Central memory CD8-positive, alpha-beta T cell (primary cell): Measurements from ENCODE around the gene FOXR1.
A peak's percentile ranks its signal among the peaks of the same experiment; 100 is the strongest.
"Not testable (repeated sequence)": the region's sequence is repeated elsewhere in the genome, so short reads cannot be mapped to it uniquely, and the experiment has no call there.

Experiments used
- ATAC-seq: fragments of 150-1000 bp; cut with Tn5 transposase; replicated peaks from 2 replicates; pipeline ENCODE4 v1.10.0; 2022; ENCODE audit warnings: mild to moderate bottlenecking, moderate FRiP score, moderate number of reproducible peaks; ENCODE audit not compliant: poor library complexity, severe bottlenecking; ENCODE audit errors: extremely low read depth
- DNase-seq, 2 donors: peaks; one replicate each; pipeline ENCODE4 v3.0.0; 2021; ENCODE audit warnings: low spot score in 2 of 2
- H3K27ac Mint-ChIP-seq: one replicate; pipeline ENCODE4 v1.8.0; 2022; ENCODE audit warnings: low read depth, mild to moderate bottlenecking, moderate library complexity, mixed read lengths
- H3K27me3 Mint-ChIP-seq: one replicate; pipeline ENCODE4 v1.8.0; 2022; ENCODE audit warnings: mixed read lengths
- H3K36me3 Mint-ChIP-seq: one replicate; pipeline ENCODE4 v1.8.0; 2022; ENCODE audit warnings: mild to moderate bottlenecking, moderate library complexity, mixed read lengths; ENCODE audit not compliant: insufficient read depth
- H3K4me1 Mint-ChIP-seq: one replicate; pipeline ENCODE4 v1.8.0; 2022; ENCODE audit warnings: mixed read lengths
- H3K4me3 Mint-ChIP-seq: one replicate; pipeline ENCODE4 v1.8.0; 2022; ENCODE audit warnings: mild to moderate bottlenecking, moderate library complexity, mixed read lengths
- H3K9me3 Mint-ChIP-seq: one replicate; pipeline ENCODE4 v1.8.0; 2022; ENCODE audit warnings: mixed read lengths

The FOXR1 gene

DNA sequence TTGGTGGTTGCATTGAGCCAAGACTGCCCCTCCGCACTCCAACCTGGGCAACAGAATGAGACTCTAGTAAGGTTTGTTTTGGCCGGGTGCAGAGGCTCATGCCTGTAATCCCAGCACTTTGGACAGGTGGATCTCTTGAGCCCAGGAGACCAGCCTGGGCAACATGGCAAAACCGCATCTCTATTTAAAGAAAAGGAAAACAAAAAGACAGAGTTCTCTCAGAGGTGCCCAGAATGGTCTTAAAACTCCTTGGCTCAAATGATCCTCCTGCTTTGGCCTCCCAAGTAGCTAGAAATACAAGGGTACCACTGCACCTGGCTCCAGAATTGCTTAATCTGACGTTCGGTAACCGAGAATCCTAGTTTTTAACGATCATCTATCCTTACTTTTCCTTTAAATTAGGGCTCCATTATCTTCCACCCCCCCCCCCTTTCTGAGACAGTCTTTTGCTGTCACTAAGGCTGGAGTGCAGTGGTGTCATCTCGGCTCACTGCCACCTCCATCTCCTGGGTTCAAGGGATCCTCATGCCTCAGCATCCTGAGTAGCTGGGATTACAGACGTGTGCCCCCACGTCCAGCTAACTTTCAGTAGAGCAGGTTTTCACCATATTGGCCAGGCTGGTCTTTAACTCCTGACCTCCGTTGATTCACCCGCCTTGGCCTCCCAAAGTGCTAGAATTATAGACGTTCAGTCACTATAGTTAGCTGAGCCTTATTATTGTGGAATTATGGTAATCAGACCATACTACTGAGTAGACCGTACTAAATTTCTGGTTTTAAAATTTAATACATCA is 44.9 kb downstream of the FOXR1 start:
- no peak for ATAC-seq

DNA sequence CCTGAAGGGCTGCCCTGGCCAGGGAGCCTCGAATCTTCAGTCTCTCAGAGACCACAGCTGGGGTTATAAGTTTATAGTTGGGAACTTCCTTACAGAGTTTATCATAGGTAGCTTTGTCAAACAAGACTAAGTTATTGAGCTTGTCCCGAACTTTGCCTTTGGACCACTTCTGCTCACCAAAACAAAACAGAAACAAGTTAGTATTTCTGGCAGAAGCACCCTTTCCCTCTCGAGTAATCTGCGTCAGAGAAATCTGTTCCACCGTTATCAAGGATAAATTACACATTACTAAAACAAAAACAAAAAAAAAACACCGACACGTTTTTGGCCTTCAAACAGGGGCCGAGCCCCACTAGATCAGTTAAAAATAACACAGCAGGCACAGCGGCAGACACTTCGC is 45.8 kb downstream of the FOXR1 start:
- H3K4me1 Mint-ChIP-seq = peaks cover 41% of the 10 kb centered on the region

More for the DNA sequence above, 44.9 kb downstream of the FOXR1 start:
- DNase-seq = no peak
- Mint-ChIP-seq H3K4me3 (peak overlapping the region; percentile 32), H3K36me3 (peaks cover 63% of the 10 kb centered on the region), H3K27ac (peak overlapping the region; percentile 99), H3K4me1 (peaks cover 41% of the 10 kb centered on the region), H3K27me3 (no peaks in the 10 kb centered on the region), H3K9me3 (no peaks in the 10 kb centered on the region)

DNA sequence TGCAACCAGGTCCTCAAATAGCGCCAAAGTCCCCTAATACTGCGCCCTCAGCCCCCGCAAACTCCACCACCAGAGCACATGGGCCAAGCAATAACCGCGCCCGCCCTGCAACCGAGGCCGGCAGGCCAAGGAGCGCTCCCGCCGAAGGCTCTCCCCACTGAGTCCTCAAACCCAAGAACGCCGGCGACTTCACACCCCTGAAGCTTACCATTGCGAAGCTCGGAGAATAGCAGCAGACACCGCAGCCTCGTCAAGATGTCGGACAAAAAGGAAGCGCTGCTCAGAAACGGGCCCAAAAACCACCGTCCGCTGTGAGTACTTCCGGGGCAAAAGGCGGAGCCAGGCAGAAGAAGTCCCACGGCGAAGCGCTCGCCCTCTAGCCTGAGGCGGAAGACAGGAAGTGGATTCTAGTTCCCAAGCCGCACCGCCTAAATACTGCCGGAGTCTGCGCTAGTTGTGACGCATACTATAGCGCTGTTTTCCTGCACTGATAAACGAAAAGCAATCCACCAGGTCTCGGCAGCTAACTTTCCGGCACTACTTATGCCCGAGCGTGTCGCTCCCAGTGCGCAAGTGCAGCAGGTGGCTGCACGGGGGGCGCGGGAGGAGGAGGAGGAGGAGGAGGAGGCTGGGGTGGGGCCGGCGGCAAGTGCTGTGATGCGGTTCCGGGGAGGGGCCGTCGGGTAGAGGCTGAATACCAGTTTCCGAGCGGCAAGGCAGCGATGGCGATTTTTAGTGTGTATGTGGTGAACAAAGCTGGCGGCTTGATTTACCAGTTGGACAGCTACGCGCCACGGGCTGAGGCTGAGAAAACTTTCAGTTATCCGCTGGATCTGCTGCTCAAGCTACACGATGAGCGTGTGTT is 46.7 kb downstream of the FOXR1 start, which contains the start of the genes RPS25 and TRAPPC4:
Gene RPS25, minus strand, starts transcription at position 270 of the 865 bp plus-strand sequence. Its CDS starts 59 bp downstream, at position 211.
Gene TRAPPC4, plus strand, starts transcription at position 693 of the 865 bp plus-strand sequence. Its CDS starts 30 bp downstream, at position 723.
- no peaks in the 10 kb centered on the region for H3K27me3 Mint-ChIP-seq
- H3K9me3 Mint-ChIP-seq = no peaks in the 10 kb centered on the region
- H3K4me1 Mint-ChIP-seq = peaks cover 44% of the 10 kb centered on the region
- H3K36me3 Mint-ChIP-seq = peaks cover 75% of the 10 kb centered on the region
- peak within 1 kb of the TSS; percentile 98 for H3K4me3 Mint-ChIP-seq
- peak; percentile 85 for ATAC-seq
- DNase-seq = peak; percentile 92 to 93
- H3K27ac Mint-ChIP-seq = peak within 1 kb of the TSS; percentile 99

More for the DNA sequence above, 45.8 kb downstream of the FOXR1 start:
- not testable (repeated sequence) for DNase-seq, ATAC-seq, H3K27me3 Mint-ChIP-seq, H3K9me3 Mint-ChIP-seq
- Mint-ChIP-seq H3K4me3 (peak overlapping the region; percentile 98), H3K36me3 (peaks cover 70% of the 10 kb centered on the region), H3K27ac (peak overlapping the region; percentile 99)

DNA sequence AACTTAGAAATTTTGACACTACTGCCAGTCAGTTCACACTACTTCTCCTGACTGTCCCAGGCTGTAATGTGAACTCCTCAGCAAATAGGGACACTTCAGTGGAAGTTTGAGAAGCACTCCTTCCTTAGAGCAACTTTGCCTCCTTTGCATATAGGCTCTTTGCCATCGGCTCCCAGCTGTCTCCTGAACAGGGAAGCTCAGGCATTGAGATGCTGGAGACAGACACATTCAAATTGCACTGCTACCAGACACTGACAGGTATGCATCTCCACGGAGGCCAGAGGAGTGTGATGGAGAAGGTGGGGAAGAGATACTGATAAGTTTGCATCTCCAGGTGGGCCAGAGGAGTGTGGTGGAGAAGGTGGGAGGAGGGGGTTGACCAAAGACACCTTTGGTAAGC is 48.4 kb downstream of the FOXR1 start:
- peaks cover 55% of the 10 kb centered on the region for H3K4me1 Mint-ChIP-seq
- H3K4me3 Mint-ChIP-seq = peak overlapping the region; percentile 98
- no peaks in the 10 kb centered on the region for H3K27me3 Mint-ChIP-seq
- no peaks in the 10 kb centered on the region for H3K9me3 Mint-ChIP-seq
- no peak for DNase-seq
- ATAC-seq = no peak
- H3K27ac Mint-ChIP-seq = peak overlapping the region; percentile 99
- H3K36me3 Mint-ChIP-seq = peaks cover 66% of the 10 kb centered on the region

DNA sequence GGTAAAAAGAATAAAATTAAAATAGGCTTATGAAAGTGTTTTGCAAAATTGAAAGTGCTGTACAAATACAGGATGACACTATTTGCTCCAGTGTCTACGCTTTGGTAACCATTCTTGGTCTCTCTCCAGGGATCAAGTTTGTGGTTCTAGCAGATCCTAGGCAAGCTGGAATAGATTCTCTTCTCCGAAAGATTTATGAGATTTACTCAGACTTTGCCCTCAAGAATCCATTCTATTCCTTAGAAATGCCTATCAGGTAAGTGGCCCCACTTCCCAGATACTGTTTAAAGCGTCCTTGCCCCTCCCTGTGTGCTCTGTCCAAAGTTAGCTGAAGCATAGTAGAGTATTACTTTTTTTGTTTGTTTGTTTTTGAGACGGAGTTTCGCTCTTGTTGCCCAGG is 50.1 kb downstream of the FOXR1 start:
- H3K4me3 Mint-ChIP-seq = no peak overlapping the region
- no peak for ATAC-seq
- H3K36me3 Mint-ChIP-seq = peaks cover 60% of the 10 kb centered on the region
- no peaks in the 10 kb centered on the region for H3K9me3 Mint-ChIP-seq
- peaks cover 41% of the 10 kb centered on the region for H3K4me1 Mint-ChIP-seq
- H3K27ac Mint-ChIP-seq = no peak overlapping the region
- no peak for DNase-seq
- H3K27me3 Mint-ChIP-seq = no peaks in the 10 kb centered on the region

DNA sequence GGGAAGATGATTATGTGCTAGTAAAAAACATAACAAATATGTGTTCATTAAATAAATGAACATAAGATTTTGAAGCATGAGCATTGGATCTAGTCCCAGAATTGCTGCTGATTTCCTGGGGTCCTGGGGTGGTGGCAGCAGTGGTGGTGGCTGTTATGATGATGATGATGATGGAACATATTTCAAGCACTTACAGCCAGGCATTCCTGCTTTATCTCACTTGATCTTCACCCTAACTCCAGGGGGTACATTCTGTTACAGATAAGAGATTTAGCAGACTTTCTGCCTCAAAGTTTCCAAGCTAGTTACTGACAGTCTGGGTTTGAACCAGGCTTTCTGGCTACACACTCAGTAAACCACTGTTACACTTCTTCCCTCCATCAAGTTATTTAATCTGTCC is 52.2 kb downstream of the FOXR1 start:
- Mint-ChIP-seq H3K27ac (peak overlapping the region; percentile 6), H3K9me3 (no peaks in the 10 kb centered on the region), H3K4me3 (no peak overlapping the region), H3K27me3 (no peaks in the 10 kb centered on the region), H3K4me1 (peaks cover 28% of the 10 kb centered on the region), H3K36me3 (peaks cover 42% of the 10 kb centered on the region)
- no peak for ATAC-seq
- no peak for DNase-seq

DNA sequence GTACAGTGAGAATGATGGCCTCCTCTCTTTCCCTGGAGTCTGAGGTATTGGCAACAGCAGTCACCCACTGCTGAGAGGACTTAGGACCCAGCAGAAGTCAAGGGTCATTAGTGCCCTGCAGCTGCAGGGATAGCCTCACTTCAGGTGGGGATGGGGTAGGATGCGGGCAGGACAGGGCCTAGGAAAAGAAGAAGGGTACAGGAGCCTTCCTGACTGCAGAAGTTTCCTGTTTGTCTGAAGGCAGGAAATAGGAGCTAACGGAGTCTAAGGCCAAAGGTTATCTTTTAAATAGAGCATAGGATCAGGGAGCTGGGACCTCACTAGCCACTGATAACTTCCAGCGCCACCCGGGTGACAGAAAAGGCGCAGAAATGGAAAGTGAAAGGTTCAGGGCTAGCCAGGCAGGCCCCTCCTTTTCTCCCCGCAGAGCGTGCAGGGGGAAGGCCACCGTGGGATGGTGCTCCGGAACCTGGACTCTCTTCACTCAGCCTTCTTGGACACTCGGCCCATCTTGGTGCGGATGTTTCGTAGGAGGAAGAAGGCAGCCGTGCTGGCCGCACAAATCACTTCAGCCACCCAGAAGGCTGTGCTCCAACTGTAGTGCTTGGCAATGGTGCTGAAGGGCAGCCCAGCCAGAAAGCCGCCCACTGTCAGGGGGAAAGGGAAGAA is 53.0 kb downstream of the FOXR1 start:
- H3K27me3 Mint-ChIP-seq = no peaks in the 10 kb centered on the region
- H3K4me1 Mint-ChIP-seq = peaks cover 31% of the 10 kb centered on the region
- ATAC-seq (no peak), DNase-seq (no peak)
- H3K4me3 Mint-ChIP-seq = peak overlapping the region; percentile 29
- peak overlapping the region; percentile 35 for H3K27ac Mint-ChIP-seq
- H3K9me3 Mint-ChIP-seq = no peaks in the 10 kb centered on the region
- H3K36me3 Mint-ChIP-seq = peaks cover 41% of the 10 kb centered on the region

DNA sequence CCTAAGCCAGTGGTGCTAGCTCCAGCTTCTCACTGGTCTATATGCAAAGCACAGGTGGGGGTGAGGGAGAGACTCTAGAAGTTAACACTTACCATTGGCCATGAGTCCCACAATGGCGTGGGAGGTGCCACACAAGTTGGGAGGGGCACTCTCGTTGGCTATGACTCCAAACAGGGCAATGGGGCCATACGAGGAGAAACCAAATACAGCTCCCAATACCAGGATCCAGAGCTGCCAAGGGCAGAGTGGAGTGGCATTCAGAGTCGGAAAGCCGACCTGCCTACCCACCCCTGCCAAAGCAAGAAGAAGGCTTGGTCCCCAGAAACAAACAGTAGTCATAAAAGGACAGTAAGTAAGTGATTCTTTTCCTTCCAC is 53.5 kb downstream of the FOXR1 start:
- H3K4me3 Mint-ChIP-seq = no peak overlapping the region
- no peak for DNase-seq
- no peaks in the 10 kb centered on the region for H3K9me3 Mint-ChIP-seq
- no peak for ATAC-seq
- H3K36me3 Mint-ChIP-seq = peaks cover 39% of the 10 kb centered on the region
- no peaks in the 10 kb centered on the region for H3K27me3 Mint-ChIP-seq
- no peak overlapping the region for H3K27ac Mint-ChIP-seq
- H3K4me1 Mint-ChIP-seq = peaks cover 33% of the 10 kb centered on the region

DNA sequence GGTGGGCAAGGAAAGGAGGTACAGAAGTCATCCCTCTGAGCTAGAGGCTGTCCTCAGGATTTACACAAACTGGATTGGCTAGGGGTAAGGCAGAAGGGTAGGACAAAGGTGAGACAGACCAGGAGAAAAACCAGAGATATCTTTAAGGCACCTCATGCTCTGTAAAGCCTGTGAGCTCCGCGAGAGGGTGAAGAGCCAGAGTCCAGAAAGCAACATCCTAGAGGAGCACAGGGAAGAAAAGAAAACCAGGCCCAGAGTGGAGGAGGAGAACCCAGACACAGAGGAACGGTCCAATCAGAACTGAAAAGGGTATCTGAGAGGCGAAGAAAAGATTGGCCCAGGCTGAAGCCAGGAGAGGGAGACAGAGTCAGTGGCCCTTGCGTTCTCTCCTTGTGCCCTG is 54.0 kb downstream of the FOXR1 start:
- H3K9me3 Mint-ChIP-seq = no peaks in the 10 kb centered on the region
- no peak overlapping the region for H3K4me3 Mint-ChIP-seq
- H3K36me3 Mint-ChIP-seq = peaks cover 35% of the 10 kb centered on the region
- DNase-seq = no peak
- no peak overlapping the region for H3K27ac Mint-ChIP-seq
- H3K27me3 Mint-ChIP-seq = no peaks in the 10 kb centered on the region
- ATAC-seq = no peak
- H3K4me1 Mint-ChIP-seq = peaks cover 29% of the 10 kb centered on the region

DNA sequence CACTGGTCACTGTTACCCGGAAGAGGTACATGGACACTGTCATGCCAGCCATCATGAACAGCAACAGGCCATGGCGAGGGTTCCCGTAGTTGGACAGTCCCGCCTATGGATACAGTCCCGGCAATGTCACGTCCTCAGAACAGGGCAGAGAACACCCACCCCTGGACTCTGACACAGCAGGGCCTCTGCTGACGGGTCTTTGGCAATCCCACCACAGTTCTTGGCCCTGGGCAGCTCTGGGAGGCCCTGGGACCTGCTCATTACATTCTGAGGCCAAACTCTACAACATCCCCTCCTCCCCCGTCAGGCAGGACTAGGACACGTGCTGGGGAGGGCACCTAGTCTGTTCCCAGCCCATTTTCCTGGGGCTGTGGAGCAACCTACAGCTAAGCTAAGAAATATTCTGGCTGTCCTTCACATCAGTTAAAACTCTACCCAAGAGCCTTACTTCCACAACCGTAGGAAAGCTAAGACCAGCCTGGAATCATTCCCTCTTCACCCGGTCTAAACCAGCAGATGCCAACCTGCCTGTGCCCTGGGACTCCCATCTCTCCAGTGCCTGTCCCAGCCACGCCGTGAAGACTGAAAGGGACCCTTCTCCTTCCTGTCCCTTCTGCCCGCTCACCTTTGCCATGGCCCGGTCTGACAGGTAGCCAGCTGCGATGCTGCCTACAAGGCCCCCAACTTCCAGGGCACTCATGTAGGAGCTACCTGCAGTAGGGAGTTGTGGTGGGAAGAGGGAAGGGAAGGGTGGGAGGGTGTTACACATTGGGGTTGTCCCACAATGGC is 54.6 kb downstream of the FOXR1 start:
- DNase-seq (no peak), ATAC-seq (no peak)
- H3K9me3 Mint-ChIP-seq = no peaks in the 10 kb centered on the region
- H3K4me3 Mint-ChIP-seq = no peak overlapping the region
- H3K4me1 Mint-ChIP-seq = peaks cover 29% of the 10 kb centered on the region
- no peaks in the 10 kb centered on the region for H3K27me3 Mint-ChIP-seq
- no peak overlapping the region for H3K27ac Mint-ChIP-seq
- H3K36me3 Mint-ChIP-seq = peaks cover 34% of the 10 kb centered on the region

DNA sequence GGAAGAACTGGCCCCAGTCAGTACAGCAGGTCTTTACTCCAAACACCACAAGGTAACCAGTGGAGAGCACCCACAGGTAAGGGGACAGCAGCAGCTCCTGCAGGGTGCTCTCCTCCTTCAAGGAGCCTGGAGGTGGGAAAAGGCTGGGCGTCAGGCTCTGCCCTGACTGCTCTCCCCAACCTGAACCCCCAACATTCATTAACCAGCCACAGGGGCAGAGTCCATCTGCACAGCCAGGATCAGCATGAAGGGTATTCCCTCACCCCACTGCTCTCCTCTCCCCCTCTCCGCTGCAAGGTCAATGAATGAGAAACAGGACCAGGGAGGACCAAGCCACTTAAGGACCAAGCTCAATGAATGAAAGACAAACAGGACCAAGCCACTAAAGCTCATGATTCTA is 55.4 kb downstream of the FOXR1 start:
- DNase-seq (no peak), ATAC-seq (no peak)
- Mint-ChIP-seq H3K4me3 (no peak overlapping the region), H3K4me1 (peaks cover 29% of the 10 kb centered on the region), H3K27ac (peak overlapping the region; percentile 22), H3K27me3 (no peaks in the 10 kb centered on the region), H3K36me3 (peaks cover 29% of the 10 kb centered on the region), H3K9me3 (no peaks in the 10 kb centered on the region)
